HG03354 (cell line): Measurements from ENCODE around the gene C16orf92.
A peak's percentile ranks its signal among the peaks of the same experiment; 100 is the strongest.

ENCODE experiments used
- ATAC-seq: cut with Tn5 transposase; IDR thresholded peaks from one replicate; pipeline ENCODE4 v1.9.1; 2021; ENCODE audit warnings: mild to moderate bottlenecking; ENCODE audit not compliant: unreplicated experiment, poor library complexity, severe bottlenecking

Gene C16orf92

DNA sequence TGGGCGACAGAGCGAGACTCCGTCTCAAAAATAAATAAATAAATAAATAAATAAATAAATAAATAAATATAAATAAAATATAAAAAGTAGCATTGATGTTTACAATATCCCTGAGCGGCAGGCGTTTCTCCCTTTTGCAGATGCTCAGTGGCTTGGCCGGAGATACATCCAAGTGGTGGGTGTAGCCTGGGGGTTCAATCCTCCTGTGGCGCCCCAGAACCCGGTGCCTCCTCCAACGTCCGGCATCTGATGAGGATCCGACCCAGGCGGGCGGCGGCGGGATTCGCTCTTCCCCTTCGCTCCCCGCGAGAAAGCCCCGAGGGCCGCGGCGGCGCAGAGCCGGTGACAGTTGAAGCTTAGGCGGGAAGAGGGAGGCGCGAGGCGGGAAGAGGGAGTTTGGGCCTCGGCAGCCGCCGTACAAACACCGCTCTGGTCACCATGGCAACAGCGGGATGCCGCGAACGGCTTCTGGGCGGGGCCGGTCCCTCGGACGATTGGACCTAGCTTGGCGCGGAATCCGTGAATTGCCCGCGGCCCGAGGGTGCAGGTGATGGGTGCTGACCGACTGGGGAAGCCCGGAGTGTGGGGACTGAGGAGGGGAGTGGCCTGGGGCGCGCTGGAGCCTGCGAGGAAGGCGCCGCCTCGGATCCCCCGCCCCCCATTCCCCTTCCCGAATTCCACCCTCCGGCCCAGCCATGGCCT, 29.8 kb downstream of the C16orf92 start:
- ATAC-seq = no peak

DNA sequence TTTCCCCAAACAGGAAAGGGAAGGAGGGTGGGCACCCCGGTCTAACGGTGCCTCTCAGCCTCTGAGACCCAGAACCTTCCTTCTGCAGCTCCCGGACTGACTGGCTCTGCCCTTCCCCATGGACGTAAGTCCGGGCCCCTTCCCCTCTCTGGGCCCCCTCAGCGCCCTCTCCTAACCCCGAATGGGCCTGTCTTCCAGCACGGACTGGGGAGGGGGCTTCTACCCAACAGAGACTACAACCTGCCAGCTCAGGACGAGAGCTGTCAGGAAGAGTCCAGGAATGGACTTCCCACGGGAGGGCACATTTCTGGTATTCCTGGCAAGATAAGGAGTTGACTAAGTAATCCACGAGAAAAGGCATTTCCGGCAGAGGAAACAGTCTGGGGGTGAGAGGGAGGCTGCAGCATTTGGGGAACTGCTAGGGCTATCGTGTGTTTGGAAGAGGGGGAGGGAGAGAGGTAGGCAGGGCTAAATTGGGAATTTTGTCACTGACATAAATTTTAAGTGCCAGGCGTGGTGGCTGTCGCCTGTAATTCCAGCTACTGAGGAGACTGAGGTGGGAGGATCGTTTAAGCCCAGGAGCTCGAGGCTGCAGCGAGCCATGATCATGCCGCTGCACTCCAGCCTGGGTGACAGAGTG, 30.5 kb downstream of the C16orf92 start:
- ATAC-seq = no peak

DNA sequence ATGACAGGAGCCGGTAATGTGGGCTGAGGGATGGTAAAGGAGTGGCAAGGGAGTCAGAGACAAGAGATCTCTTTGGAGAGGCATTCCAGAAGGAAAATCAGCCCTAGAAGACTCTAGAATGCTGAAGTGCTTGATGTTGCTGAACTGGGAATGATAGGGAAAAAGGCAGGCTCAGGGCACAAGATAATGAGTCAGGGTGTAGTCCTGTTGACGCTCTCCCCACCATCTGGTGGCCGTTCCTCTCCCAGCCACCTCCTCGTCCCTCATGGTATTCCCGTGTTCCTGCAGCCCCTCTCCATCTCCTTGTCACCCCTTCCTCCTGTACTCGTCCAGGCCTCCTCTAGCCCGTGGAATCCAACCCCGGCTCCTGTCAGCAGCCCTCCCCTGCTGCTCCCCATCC, 31.5 kb downstream of the C16orf92 start:
- no peak for ATAC-seq

DNA sequence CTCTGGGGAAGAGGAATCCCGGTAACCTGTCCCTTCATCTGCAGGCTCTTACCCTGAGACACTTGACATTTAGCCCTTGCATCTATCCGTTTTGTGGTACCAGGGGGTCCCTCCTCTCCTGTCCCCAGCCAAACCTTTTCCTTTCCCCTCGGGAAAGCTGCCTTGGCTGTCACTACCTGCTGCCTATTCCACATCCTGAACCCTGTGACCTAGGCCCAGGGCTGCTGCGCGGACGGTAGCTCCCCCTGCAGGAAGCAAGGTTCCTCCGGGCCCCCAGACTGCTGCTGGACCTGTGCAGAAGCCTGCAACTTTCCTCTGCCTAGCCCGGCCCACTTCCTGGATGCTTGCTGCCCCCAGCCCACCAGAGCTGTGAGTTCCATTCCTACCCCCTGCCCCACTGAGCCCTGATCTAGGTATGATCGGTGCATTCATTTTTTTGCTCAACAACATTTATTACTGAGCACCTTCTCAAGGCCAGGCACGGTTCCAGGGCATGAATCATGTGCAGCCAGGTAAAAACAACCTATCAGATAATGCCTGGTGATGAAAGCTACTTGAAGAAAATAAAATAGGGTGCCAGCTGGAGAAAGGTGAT, 32.1 kb downstream of the C16orf92 start:
- peak; percentile 49 for ATAC-seq

DNA sequence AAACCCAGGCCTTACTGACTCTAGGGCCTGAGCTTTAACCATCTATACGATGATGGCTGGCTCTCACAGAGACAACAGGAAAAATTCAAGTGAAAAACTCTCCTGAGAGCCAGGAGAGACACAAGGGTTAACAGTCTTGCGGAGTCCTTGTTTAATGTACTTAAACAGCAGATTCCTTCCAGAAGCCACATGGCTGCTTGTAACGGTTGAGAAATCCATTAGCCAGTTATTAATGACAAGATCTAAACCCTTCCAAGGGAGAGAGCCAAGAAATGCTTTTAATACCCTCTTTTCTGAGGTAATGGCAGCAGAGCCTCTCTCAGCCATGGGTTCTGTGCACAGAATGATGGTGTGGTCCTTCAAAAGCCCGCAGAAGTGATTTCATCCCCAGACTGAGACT, 37.3 kb downstream of the C16orf92 start:
- no peak for ATAC-seq

DNA sequence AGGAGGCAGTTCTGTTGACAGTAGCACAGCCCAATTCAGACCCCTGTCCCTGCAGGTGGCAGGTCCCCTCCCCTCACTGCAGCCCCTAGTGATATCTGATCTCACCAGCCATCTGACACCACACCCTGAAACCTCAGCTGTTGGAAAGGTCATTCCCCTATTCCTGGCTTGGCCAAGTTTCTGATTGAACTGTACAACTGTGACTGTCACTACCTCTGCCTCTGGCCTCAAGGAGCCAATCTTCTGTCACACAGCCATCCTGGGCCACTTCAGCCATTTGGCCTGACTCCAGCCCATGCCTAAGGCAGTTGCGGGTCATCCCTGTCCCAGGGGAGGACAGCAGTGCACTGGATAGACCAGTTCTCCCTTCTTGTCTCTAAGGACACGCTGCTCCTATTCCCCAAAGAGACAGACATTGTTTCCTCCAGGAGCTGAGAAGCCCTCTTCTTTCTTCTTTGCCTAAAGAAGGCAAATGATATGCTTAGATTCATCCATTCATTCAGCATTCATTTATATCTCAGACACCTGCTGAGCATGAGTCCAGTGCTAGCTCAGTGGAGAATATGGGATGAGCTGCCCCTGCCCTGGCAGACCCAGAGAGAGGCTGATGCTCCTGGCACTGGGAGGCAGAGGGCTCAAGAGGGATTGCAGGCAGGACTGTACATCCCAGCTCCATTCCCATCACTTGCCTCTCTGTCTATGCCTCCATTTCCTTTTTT, 38.0 kb downstream of the C16orf92 start:
- no peak for ATAC-seq

DNA sequence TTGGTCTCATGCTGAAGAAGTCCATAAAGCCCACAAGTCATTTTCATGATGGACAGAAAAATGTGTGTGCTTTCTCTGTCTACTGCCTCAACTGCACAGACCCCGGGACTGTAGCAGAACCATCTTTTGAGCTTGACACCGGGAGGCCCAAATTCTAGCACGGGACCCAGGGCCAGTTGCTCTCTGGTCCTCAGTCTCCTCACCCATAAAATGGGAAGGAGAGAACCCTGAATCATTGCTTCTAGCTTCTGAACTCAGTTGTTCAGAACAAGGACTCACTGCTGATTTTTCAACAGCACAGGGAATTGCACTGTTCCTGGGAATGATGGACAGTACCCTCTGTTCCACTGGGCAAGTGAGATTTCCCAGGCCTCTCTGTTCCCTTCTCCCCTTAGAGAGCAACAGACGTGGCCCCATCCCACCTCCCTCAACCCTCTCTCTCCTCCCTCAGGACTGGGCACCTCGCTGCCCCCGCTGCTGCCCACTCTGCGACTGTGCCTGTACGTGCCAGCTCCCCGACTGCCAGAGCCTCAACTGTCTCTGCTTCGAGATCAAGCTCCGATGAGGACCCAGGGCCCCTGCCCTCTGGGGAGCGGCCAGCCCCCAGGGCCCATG, 40.4 kb downstream of the C16orf92 start:
- no peak for ATAC-seq

DNA sequence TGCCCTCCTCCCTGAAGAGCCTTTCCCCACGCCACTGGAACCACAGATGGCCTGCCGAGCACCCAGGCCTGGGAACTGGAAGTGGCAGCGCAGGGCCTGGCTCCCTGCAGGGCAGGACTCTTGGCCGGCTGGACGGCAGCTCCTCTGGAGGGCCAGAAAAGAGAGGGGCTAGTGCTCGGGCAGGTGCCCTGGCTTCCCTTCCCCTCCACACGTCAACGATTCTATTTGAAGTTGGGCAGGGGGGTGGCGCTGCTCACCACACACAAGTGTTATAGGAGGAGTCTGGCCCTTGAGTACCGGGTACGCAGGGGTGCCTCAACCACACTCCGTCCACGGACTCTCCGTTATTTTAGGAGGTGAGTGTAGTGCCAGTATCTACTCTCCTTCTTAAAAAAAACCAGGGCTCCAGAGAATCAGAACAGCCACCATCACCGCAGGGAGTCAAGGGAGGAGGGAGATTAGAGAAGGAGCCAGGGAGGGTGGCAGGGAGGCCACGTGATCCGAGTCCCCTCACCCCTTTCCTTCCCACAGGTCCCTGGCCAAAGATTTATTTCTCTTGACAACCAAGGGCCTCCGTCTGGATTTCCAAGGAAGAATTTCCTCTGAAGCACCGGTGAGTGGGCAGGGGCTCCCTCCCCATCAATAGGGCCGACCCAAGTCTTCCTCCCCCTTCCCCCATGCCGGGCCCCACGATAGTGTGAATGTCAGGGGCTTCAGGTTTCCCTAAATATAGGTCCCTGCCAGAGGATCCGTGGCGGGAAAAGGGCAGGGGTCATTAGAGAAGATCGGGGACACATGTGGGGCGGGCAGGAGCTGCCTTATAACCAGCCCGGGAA, 41.1 kb downstream of the C16orf92 start:
- ATAC-seq = peak; percentile 30

DNA sequence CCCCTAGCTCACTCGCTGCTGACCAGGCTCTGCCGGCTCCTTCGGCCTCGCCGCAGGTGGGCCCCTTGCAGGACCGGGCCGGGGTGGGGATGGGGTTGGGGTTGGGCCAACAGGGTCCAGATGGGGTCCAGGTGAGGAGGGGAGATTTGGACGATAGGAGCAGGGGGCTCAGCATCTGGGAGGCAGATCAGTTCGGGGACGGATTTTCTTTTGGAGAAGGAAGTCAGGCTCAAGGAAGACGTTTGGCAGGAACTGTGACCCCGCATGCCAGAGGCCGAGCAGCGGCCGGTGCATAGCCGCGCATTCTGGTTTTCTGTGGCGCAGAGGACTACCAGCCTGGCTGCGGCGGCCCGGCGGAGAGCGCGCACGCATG, 41.7 kb downstream of the C16orf92 start:
- ATAC-seq = no peak

DNA sequence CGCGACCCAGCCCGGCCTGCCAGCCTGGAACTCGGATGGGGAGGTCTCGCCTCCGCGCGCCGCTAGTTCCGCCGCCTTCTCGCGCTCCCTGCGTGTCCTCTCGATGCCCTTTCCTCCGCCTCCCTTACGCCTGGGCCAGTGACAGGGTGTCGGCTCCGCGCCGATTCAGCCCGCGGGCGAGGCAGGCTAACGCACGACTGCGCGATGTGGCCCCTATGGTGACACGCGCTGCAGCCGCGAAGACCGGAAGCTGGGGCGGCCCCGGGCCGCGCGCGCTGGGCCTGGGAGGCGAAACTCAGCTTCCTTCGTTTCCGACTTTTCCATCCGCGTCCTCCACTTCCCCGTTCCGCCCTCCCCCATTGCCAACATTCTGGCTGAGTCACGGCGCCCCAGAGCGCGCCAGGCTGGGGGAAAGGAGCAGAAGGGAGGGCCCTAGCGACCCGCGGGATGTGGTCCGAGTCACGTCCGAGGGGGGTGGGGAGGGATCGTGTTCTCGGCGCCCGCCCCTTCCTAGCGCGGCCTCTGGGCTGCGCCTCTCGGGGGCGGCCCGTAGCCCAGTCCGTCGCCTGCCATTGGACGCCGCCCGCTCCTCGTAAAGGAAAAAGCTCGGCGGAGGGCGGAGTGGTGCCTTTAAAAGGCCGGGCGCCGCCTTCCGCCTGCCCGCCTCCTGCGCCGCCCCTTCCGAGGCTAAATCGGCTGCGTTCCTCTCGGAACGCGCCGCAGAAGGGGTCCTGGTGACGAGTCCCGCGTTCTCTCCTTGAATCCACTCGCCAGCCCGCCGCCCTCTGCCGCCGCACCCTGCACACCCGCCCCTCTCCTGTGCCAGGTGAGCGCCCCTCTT, 42.3 kb downstream of the C16orf92 start, which contains the start of gene ALDOA:
Gene ALDOA (plus strand): TSS at position 659 of the 841 bp plus-strand sequence. CDS start 1,138 bp downstream, outside the sequence.
- peak; percentile 83 for ATAC-seq

DNA sequence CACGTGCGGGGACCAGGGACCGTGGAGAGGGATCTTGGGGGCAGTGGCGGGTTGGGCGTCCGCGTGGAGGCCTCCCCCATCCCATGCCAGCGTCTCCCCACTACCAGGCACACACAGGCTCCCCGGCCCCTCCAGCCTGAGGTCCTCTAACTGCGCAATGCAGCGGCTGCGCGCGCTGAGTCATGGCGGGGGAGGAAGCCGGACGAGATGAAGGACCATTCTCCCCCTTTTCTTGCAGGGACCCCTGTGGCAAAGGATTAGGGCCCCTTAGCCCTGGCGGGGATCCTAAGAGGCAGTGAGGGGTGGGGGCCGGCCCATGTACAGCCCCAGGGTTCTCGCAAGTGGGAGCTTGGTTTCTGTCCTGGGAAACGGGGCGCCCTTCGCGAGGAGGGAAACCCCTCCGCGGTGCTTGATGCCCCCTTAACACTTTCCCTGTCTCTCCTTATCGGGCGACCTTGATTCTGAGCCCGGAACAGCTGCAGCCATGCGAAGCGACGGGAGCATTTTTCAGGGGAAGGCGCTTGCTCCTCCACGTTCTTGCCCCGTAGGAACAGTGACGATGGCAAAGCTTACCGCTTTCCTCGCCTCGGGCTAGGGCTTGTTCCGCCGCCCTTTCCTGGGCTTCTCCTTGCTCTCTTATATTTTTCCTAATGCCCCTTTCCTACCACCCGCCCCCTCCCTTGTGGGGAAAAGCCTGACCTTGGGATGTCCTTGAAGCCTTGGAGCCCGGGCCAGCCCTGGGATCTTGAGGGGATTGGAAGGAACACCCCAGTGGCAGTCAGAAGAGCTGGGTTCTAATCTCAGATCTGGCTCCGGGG, 43.2 kb downstream of the C16orf92 start:
- peak; percentile 3 for ATAC-seq

DNA sequence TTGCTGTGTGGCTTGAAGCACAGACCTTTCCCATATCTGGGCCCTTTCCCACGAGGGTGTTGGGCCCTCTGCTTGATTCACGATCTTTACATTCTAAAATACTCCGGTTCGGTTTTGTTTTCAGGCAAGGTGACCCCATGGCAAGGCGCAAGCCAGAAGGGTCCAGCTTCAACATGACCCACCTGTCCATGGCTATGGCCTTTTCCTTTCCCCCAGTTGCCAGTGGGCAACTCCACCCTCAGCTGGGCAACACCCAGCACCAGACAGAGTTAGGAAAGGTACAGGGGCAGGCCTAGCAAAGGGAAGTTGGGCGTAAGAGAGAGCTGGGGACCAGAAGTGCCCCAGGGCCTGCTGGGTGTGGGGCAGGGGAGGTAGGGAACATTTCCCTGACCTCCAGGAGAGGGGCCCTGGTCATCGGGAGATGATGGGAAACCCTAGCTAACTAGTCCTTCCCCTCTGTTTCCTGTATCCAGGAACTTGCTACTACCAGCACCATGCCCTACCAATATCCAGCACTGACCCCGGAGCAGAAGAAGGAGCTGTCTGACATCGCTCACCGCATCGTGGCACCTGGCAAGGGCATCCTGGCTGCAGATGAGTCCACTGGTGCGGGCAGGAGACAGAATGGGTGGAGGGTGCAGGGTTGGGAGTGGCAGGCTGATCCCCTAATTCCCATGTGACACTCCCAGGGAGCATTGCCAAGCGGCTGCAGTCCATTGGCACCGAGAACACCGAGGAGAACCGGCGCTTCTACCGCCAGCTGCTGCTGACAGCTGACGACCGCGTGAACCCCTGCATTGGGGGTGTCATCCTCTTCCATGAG, 44.0 kb downstream of the C16orf92 start:
- no peak for ATAC-seq

DNA sequence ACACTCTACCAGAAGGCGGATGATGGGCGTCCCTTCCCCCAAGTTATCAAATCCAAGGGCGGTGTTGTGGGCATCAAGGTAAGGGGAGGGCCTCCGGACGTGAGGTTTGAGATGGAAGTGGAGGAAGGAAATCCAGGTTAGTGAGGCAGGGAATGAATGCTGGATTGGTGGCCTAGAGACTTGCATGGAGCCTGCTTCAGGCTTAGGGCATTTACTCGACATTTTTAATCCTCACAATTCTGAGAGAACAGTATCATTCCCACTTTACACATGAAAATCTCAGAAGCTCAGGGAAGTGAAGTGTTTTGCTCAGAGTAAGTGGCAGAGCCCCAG, 44.6 kb downstream of the C16orf92 start:
- no peak for ATAC-seq

DNA sequence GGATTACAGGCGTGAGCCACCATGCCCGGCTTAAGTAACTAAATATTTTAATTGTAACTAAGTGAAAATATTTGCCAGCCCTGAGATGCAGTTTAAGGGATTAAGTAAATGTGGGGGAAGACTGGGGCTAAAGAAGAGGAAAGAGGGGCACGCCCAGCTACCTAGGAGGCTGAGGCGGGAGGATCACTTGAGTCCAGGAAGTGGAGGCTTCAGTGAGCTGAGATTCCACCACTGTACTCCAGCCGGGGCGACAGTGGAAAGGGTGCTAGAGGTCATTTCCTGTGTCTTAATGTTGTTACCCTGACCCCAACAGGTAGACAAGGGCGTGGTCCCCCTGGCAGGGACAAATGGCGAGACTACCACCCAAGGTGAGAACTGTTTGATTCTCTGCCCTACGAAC, 45.3 kb downstream of the C16orf92 start:
- no peak for ATAC-seq

DNA sequence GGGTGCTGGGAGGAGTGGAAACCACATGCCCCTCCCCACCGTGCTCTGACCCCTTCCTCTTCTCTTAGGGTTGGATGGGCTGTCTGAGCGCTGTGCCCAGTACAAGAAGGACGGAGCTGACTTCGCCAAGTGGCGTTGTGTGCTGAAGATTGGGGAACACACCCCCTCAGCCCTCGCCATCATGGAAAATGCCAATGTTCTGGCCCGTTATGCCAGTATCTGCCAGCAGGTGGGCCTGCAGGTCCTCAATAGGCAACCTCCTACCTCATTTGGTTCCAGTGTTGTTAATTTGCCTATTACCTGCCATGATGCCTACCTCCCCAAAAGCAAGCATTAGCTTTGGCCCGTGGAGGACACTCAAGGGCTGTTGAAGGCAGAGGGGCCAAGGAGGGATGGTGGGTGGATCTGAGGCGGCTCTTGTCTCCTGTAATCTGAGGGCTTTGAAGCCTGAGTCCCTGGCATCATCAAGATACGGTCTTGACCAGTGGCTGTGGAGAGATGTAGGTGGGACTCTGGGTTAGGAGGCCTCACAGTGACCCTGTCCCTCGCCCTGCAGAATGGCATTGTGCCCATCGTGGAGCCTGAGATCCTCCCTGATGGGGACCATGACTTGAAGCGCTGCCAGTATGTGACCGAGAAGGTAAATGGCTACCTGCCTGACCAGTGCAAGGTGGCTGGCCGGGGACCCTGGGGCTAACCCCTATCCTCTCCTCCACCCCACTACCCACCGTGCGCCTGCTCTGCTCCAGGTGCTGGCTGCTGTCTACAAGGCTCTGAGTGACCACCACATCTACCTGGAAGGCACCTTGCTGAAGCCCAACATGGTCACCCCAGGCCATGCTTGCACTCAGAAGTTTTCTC, 46.0 kb downstream of the C16orf92 start:
- ATAC-seq = no peak
